GM18868 (cell line): ENCODE measurements around the gene ATAD2B.
"Not testable (repeated sequence)": the region's sequence is repeated elsewhere in the genome, so short reads cannot be mapped to it uniquely, and the experiment has no call there.

Experiments used
- ATAC-seq: cut with Tn5 transposase; IDR thresholded peaks from one replicate; pipeline ENCODE4 v1.9.1; 2021; ENCODE audit warnings: mild to moderate bottlenecking, moderate library complexity; ENCODE audit not compliant: unreplicated experiment

ATAD2B gene

DNA sequence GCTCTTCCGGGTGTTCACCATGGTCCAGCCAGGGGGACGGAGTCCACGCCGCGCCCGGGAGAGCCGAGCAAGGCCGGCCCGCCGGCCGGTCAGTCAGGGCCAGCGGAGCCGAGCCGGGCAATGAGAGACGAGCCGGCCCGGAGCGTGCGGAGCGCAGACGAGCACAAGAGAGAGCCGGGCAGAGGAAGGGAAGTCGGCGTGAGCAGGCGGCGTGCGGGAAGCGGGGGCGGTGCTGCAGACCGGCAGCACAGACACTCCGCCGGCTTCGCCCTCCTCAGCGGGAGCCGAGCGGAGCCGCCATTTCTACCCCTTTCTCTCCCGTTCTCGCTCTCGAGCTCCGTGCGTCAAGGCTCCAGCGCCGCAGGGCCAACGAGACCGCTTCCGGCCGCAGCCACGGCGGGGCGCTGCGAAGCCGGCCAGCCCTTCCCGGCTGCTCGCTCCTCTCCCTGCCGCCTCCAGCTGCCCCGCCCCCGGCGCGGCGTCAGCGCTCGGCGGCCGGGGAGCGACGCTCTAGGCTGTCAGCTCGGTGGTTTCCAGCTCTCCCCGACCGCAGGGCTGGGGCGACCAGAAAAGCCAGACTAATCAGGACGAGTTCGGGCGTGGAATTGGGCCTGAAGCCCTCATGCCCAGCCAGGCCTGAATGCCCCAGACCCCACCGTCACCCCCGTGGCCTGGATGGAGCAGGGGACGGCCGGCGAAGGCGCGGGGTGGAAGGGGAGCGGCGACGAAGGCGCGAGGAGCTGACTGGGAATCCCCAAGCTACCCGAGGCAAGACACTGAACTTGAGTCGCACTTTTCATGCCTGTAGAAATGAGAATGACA, at the start of gene ATAD2B:
TSS of gene ATAD2B (minus strand) at position 374 of the 822 bp plus-strand sequence. CDS start at position 21, 353 bp downstream.
- peak; percentile 70 for ATAC-seq

DNA sequence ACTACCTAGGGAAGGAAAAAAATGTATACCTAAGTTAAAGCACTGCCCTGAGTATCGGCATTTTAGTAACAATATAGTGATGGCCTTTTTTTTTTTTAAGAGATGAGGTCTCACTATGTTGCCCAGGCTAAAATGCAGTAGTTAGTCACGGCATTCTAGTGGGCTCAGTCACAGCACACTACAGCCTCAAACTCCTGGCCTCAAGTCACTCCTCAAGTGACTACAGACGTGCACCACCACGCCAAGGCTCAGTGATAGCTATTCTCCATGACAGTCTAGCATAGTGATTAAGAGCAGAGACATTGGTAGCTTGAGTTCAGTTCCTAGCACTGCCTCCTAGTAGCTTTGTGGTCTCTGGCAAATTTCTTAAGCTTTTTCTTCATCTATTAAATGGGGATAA, 40.9 kb upstream of the ATAD2B start:
- ATAC-seq: no peak

DNA sequence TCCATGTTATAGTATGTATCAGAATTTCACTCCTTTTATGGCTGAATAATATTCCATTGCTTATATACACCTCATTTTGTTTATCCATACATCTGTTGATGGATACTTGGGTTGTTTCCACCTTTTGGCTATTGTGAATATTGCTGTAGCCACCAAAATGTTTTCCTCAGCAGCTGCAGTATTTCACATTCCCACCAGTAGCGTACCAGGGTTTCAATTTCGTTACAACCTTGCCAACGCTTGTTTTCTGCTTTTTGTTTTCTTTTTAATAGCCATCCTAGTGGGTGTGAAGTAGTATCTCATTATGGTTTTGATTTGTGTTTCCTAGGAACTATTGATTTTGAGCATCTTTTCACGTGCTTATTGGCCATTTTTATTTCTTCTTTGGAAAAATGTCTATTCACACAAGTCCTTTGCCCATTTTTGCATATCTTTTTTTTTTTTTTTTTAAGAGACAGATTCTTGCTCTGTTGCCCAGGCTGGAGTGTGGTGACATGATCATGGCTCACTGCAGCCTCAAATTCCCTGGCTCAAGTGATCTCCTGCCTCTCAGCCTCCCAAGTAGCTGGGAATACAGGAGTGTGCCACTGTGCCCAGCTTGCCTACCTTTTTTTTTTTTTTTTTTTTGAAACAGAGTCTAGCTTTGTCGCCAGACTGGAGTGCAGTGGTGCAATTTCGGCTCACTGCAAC, 27.5 kb upstream of the ATAD2B start:
- no peak for ATAC-seq

DNA sequence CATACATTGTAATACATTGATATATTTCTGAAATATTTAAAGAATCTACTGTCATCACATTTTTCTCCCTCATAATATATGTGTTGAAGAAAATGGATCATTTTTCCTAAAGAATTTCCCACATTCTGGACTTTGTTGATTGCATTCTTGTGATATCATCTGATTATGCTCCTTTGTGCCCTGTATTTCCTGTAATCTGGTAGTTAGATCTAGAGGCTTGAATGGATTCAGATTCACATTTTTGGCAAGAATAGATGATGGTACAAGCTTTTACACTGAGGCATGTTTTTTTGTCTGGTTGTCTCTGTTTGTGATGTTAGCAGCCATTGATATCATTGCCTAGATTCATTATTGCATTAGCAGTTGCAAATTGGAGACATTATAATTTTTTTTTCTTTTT, 26.7 kb upstream of the ATAD2B start:
- ATAC-seq: no peak

DNA sequence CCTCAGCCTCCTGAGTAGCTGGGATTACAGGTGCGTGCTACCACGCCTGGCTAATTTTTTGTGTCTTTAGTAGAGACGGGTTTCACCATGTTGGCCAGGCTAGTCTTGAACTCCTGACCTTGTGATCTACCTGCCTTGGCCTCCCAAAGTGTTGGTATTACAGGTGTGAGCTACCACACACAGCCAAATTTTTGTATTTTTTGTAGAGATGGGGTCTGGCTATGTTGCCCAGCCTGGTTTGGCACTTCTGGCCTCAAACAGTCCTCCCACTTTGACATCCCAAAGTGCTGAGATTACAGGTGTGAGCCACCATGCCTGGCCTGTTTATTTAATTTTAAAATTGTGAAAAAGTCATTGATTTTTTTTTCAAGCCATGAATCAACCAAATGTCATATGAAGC, 25.6 kb upstream of the ATAD2B start:
- ATAC-seq: not testable (repeated sequence)

DNA sequence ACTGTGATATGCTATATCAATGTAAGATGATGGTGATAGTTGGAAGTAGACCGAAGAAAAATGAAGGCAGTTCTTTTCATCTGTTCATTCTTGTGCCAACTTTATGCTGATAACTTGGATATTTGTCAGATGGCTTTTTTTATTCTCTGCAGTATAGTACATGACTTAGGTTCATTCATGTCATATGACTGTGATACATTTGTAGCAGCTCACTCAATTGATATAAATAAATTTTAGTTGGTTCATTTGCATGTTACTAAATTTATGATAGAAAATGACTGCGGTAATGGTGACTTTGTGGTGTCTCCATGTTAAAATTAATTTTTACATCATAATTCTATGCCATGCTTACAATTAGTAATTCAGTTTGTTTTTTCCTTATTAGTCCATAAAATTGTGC, 20.4 kb upstream of the ATAD2B start:
- ATAC-seq: no peak

DNA sequence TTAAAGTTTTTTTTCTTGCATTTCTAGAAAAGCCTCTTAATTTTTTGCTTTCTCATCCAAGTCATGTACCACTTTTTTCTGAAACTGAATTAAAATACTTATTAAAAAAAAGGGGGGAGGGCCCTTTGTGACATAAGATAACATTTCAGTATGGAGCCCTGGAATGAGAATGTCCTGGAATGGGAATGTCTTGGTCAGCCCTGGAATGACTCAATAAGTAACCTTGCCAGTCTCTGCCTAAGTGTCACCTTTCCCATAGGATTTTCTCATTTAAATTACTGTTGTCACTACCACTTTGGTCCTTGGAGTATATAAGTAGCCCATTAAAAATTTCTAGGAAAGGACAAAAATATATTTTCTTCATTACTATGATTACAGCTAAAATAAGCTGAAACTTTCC, 18.1 kb upstream of the ATAD2B start:
- ATAC-seq: no peak

DNA sequence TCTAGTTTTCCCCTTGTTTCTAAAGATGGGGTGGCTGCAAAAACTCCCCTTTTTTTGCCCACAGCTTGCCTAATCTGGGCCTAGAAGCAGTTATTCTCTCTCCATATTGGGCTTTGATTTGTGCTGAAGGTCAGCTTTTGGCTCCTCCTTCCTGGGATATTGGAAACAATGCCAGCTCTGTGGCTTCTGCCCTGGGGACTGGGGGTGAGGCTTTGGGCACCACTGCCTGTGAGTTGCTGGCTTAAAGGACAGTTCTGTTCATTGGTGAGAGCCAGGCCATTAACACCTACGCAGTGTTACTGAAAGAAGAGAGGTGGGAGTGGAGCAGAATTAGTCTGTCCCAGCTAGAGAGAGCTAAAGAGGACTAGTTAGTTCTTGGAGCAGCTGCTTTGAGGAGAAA, 17.6 kb upstream of the ATAD2B start:
- no peak for ATAC-seq

DNA sequence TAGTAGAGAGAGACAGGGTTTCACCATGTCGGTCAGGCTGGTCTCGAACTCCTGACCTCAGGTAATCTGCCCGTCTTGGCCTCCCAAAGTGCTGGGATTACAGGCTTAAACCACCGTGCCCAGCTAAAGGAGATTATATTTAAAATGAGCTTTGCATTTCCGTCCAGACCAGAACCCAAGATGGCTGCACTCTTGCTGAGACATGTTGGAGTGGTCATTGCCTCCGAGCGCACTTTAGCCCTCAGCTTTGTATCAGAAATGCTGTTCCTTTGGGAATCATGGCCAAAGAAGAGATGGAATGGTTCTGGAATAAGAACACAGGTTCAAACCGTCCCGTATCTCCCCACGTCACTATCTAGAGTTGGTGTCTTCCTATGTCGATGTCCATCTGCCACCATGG, 16.7 kb upstream of the ATAD2B start:
- ATAC-seq: no peak

DNA sequence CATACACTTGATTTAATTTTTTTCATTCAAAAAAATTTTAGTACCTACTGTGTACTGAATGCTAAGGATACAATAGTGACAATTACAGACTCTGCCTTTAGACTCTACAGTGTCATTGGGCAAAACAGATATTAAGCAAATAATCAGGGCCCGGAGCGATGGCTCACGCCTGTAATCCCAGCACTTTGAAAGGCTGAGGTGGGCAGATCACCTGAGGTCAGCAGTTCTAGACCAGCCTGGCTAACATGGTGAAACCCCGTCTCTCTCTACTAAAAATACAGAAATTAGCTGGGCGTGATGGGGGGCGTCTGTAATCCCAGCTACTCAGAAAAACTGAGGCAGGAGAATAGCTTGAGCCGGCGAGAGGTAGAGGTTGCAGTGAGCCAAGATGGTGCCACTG, 14.7 kb upstream of the ATAD2B start:
- ATAC-seq: no peak

DNA sequence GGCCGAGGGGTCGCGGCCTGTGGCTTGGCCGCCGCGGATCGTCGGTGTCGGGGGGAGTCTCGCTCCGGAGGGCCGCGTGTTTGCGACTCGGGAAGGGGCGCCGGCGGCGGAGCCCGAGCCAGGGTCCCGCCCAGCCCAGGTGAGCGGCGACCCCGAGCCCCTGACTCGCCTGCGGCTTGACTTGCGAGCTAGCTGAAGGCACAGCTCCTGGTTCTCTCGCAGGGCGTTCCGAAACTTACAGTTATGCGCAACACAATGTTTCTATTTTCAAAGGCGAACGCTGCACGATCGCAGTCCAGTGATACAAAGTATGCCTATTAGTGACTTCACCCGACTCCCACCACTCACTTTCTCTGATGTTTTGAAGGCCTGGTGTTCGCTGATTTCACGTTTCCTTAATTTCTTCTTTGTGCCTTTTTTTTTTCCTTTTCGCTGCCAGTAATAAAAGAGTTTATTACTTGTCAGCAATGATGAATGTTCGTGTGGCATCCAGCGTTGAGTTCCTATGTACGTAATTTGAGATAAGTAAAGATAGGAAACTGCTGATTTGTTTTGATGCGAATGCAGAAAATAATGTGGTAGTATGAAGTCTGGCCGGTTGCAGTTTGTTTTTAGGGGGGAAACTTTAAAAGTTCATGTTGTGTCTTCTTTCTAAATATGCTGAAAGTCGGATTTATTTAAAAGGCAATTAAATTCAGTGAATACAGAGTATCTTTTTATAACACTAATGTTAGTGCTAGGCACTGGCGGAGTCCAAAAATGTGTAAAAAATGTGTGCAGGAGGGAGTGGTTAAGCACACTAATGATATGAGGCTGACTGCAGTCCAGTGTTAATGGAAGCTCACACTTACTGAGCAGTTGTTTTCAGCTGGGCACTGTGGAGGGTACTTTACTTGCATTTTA, 14.0 kb upstream of the ATAD2B start:
- peak; percentile 64 for ATAC-seq

DNA sequence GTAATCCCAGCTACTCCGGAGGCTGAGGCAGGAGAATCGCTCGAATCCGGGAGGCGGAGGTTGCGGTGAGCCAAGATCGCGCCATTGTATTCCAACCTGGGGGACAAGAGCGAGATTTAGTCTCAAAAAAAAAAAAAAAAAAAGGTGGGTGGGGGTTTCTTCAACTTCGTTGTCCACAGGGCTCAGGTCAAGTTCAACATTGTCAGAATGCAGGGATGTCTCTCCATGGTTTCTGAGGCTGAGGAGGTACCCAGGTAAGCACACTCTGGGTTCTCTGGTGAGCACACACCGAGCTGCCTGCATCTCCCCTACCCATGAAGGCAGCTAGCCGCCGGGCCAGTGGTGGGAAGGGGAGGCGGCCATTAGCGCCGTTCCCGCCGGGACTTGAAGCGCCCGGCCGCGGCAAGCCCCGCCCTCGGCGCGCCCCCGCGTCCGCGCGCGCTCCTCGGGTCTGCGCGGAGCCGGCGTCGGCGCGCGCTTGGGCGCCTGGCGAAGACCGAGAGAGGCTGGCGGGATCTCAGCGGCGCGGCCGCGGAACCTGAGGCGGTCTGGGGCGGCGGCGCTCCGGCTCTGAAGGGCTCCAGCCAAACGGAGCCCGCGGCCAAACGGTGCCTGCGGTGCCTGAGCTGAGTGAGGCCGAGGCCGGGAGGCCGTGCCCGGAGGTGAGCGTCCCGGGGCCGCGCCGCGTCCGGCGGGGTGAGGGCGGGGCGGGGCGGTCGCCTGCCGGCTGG, 13.2 kb upstream of the ATAD2B start, which contains the start of gene UBXN2A:
TSS of gene UBXN2A (plus strand) at position 477 of the 731 bp plus-strand sequence. CDS start 17,852 bp downstream, outside the sequence.
- peak; percentile 77 for ATAC-seq

DNA sequence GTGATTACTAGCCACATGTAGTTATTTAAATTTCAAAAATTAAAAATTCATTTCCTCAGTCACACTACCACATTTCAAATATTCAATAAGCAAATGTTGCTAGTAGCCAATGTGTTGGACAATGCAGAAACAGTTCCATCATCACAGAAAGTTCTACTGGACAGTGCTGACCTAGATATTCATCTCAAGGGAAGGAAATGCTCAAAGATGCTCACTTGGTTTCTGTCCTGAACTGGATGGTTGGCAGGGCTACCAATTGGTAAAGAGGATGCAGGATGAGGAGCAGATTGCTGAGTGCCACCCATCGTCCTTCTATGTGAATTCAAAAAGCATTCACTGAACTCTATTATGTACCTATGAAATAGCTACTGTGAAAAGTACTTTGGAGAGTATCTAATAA, 7.3 kb upstream of the ATAD2B start:
- ATAC-seq: no peak

DNA sequence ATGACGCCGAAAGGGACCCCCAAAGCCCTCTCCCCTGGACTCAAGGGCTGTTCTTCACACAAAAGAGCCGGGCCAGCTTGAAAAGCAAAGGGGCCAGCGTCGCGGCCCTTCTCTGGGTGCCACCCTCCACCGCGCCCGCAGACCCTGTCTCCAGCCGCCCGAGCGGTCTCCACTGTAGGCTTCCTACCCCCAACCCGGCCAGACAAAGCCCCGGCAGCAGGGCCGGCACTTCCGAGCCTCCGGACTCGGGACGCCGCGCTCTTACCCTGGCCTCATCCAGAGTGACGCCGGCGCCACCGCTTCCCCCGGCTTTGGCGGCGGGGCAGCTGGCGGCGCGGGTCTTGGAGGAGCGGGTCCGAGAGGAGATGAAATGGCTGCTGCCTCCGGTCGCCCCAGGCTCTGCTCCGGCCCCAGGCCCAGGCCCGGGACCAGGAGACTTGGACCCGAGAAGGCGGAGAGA, 603 bp downstream of the ATAD2B start:
- ATAC-seq: peak; percentile 27

DNA sequence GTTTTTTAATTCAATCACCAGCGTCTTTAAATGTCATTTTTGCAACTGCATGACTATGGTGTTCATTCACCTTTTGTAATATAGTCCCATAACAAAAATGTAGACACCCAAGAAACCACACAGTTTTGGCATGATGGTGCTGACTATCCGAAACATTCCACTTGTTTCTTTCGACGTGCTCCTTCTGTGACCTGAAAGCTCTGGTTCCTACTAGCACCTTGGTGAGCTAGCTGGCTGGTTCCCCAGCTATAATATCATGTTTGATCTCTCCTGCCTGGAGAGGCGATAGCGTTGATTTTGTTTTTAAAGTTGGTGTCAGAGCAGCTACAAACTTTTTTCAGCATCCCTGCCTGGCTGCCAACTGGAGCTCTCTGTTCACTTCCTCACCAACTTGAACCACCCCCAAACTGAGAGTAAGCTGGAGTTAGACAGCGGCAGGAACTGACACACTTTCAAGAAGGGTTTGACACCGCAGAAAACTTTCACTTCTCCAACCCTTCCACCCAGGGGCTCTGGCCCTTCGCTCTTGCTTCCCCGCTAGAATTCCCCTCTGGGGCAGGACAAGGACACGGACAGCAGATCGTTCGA, 1.1 kb downstream of the ATAD2B start:
- ATAC-seq: peak; percentile 67

DNA sequence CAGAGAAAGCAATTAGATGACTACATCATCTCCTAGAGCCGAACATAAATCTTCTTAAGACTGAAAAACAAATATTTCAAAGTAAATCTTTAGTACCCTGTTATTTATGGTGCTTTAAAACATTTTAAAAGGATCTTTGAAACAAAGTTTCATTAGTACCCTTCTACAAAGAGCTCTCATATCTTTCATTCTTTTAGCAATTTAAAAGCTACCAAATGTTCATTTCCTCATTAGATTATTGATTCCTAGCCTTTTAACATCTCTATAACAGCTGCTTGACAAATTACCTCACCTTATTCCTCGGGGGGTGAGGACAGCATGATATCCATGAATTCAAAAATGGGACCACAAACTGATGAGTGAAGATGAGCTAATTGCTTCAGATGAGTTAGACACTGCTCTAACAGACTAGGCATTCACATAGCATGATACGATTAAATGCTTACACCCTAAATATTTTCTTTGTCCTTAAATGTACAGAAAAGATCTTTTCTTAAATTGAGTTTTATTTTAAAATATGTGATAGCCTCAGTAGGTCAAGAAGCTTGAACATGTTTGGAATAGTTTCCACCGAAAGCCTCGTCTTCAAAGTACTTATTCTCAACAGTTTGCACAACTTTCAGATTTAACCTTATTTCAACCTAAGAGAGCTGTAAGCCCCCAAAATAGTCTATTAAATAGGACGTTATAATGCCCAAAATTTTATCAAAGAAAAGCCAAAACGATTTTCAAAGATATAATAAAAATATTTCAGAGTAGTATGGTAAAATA, 2.1 kb downstream of the ATAD2B start:
- ATAC-seq: no peak

DNA sequence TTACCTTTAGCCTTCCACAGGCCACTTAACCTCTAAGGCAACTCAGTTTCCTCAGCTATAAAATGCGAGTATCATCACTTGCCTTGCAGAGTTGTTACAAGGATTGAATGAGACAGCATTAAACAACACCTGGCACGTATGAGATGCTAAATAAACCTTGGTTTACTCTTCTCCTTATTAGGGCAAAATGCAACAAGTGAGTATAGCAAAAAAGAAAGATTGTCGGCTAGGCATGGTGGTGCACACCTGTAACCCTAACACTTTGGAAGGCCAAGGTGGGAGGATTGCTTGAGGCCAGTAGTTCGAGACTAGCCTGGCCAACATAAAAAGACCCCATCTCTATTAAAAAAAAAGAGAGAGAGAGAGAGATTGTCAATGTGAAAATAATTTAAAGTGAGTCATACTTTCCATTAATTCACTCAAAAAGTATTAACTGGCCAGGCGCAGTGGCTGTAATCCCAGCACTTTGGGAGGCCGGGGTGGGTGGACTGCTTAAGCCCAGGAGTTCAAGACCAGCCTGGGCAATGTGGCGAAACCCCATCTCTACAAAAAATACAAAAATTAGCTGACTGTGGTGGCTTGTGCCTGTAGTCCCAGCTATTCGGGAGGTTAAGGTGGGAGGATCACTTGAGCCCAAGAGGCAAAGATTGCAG, 8.0 kb downstream of the ATAD2B start:
- ATAC-seq: no peak

DNA sequence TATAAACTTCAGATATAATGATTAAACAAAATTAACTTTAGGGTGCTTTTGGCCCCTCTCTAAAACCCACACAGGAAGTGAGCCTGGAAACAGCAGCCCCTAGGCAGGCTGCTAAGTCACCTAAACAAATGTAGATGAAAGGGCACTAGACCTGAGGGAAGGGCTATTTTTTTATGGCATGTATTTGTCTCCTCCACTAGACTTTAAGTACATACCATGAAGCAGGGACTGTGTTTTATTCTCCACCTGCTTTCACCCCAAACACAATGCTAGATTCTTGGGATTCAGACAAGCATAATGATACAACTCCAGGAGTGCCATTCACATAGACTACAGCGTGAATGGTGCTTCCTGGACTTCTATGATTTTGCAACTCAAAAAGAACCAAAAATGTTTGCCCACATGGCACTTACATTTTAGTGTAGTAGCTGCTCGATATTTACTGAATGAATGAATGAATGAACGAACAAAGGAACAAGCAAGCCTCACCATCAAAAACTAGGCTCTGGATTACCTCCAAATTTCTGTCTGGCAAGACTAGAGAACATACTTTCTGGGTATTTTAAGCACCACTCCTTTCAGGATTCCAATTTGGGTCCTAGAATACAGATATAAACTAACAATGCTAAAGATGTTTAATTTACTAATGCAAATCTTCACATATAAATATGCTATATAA, 10.1 kb downstream of the ATAD2B start:
- ATAC-seq: no peak
